ENCODE measurements around the gene RAD51B.

RAD51B gene

GRCh38 chr14:68775614-68776126 lies 956.1 kb downstream of the RAD51B start:
- no peak overlapping the region for H3K4me3 ChIP-seq (ENCODE audit: low read depth, low read length)
- no peak for DNase-seq (ENCODE audit: low read depth)
- peak; percentile 27 for TF ChIP-seq CTCF (IDR thresholded peaks at IDR 0.05; ENCODE audit: insufficient read depth, low read depth, low read length, missing control alignments)

- TF ChIP-seq CTCF (IDR thresholded peaks at IDR 0.05; ENCODE audit: insufficient read depth, low read depth, low read length, missing control alignments), result no peak
- H3K4me3 ChIP-seq (ENCODE audit: low read depth, low read length), result no peak overlapping the region
- DNase-seq (ENCODE audit: low read depth), result no peak
Measured at GRCh38 chr14:68777644-68778043, 958.1 kb downstream of the RAD51B start.

All from GM12865 (cell line).